HT-29 (cell line): ENCODE data around the gene ZDHHC14. TPM values are rescaled to one million over a fixed set of nuclear protein-coding genes. Genes with fewer than 3 reads are reported as not detected.

Experiments used
- DNase-seq: peaks from one replicate; pipeline ENCODE4 v3.0.0-alpha.2; 2015; ENCODE audit warnings: low spot score
- total RNA-seq: library from RNA; depleted of rRNA; stranded (reverse); fragments of >200 nt; shearing (Covaris generic); gene quantifications from 2 replicates; pipeline ENCODE4 v1.2.3, GENCODE V29; 2014

Gene ZDHHC14
- total RNA-seq, 1 experiment from 2014 or later: 6.2 TPM

GRCh38 chr6:157644043-157644810 lies 263.2 kb downstream of the ZDHHC14 start:
- DNase-seq: peak; percentile 23

- DNase-seq: no peak
Observed at GRCh38 chr6:157645201-157645795, 264.3 kb downstream of the ZDHHC14 start.

DNA sequence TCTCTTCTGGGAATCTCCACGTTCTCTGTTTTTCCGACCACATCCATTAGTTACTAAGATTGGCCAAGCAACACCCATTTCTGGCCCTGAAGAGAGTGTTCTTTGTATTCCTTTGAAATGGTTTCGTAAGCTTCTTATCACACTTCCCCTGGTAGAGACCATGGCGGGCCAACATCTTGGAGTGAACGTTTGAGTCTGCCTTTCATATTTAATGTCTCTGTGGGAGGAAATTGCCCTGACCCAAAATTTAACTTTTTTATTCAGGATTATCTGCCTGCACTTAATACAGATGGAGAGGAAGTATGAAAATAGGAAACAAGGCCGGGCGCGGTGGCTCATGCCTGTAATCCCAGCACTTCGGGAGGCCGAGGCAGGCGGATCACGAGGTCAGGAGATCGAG lies 265.0 kb downstream of the ZDHHC14 start:
- DNase-seq: no peak

GRCh38 chr6:157647261-157647915 lies 266.4 kb downstream of the ZDHHC14 start:
- no peak for DNase-seq

GRCh38 chr6:157648561-157648960 lies 267.6 kb downstream of the ZDHHC14 start:
- DNase-seq: no peak

DNA sequence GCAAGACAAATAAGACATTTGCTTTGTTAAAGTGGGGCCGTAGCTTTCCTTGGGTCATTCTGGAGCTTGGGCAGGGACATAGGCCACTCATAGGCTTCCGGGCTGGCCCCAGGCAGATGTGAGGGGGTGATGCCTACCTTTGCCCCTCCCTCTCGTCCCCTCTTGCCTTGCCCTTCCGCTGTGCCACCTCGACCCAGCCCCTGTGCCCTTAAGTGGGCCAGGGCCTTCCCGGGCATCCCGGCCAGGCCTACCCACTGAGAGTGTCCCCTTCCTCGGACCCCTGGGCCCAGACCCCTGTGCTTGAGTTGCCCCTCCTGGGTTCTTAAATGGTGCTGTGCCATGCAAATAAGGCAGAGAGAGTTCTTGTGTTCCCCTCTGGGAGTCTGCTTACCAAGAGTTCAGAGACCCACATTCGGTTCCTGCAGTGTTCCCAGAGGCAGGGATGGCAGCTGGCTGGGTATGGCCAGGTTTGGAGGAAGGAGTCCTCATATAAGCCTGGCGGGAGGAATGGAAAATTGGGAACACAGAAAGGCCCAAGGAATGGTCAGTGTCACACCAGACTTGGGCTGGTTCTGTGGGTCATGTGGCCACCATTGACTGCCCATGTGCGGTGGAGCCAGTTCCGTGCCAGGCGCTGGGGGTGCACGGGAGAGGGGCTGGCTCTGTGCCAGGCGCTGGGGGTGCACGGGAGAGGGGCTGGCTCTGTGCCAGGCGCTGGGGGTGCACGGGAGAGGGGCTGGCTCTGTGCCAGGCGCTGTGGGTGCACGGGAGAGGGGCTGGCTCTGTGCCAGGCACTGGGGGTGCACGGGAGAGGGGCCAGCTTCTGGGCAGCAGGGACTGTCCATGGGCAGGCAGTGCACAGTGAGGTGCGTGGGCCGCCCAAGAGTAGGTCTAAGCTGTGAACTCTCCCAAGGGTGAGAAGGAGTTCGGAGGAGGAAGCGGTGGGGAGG lies 268.6 kb downstream of the ZDHHC14 start:
- DNase-seq: no peak

- DNase-seq: no peak
Observed at GRCh38 chr6:157650261-157650640, 269.3 kb downstream of the ZDHHC14 start.

- no peak for DNase-seq
Observed at GRCh38 chr6:157650801-157651200, 269.8 kb downstream of the ZDHHC14 start.

GRCh38 chr6:157651731-157652490 lies 270.9 kb downstream of the ZDHHC14 start:
- DNase-seq: no peak

- no peak for DNase-seq
Observed at GRCh38 chr6:157652601-157653363, 271.8 kb downstream of the ZDHHC14 start.

DNA sequence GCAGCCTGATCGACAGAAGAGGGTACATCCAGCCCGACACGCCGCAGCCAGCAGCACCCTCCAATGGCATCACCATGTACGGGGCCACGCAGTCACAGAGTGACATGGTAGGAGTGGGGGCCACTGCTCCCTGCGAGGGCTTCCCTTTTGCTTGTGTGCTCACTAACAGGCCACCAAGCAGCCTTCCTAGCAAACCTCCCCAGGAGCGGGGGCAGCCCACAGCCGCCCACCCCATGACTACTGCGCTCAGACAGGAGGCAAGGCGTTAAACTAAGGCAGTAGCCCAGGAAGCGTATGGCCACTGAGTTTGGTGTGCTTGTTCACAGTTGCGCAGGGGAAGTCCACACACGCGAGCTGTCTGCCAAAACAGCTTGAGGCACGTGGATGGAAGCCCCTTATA lies 272.5 kb downstream of the ZDHHC14 start:
- no peak for DNase-seq

DNA sequence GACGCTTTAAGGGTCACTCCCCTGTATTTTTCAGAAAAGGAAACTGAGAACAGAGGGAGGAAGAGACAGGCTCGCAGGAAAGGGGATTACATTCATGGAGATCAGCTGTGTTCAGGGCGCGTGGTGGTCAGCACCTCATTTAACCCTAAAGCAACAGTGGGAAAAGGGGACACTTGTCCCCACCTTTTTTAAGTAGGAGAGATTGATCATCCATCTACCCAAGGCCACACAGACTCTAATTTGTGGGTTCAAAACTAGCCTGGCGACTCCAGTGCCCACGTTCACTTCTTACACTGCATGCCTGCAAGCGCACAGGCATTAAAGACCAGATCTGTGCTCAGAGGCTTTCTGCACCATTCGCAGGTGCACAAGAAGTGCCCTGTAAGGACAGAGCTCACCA lies 274.1 kb downstream of the ZDHHC14 start:
- DNase-seq: no peak

GRCh38 chr6:157656437-157656997 lies 275.5 kb downstream of the ZDHHC14 start:
- no peak for DNase-seq

DNA sequence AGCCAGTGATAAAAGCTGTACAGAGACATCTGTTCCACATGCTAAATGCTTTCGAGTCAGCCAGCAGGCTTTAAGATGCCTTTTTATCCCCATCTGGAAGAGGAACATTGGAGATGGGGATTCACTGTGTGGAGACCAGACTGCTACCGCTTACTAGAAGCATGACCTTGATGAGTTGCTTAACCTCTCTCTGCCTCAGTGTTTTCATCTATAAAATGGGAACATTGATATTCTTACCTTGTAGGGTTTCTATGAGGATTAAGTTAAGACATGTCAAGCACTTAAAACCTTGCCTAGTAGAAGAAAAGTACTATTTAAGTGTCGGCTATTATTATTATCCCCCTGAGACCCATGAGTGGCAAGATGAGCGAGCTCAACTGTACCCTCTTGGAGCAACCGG lies 276.8 kb downstream of the ZDHHC14 start:
- DNase-seq: no peak

DNA sequence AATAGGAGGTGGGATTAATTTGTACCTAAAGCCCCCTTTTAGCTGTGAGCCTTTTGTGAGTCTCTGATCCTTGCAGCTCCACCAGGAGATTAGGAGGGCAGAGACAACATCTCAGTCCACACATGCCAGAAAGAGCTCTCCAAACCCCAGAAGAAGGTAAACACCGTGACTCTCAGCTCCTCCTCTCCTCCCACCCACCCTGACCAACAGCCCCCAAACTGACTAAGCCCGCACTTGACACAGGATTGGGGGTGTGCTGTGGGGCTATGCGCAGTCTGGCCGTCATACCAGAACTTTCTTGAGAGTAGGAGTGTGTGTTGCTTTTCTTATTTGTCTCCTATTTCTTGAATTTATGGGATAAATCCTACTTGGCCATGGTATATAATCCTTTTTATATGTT lies 277.3 kb downstream of the ZDHHC14 start:
- no peak for DNase-seq

- no peak for DNase-seq
Observed at GRCh38 chr6:157659536-157660271, 278.7 kb downstream of the ZDHHC14 start.

DNA sequence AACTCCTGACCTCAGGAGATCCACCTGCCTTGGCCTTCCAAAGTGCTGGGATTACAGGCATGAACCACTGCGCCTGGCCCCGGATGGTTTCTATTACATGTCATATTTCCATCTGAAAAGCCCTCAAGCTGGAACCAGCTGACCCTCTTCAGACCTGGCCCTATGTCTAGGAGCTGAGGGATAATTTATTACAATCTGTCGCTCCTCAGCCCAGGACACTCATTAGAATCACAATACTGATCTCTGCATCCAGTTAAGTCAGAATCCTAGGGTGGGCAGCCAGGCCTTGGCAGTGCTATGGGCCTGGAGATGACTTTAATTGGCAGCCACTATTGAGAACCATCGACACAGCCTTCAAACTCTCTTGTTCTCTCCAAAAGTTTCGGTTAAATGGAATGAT lies 279.4 kb downstream of the ZDHHC14 start:
- DNase-seq: no peak

DNA sequence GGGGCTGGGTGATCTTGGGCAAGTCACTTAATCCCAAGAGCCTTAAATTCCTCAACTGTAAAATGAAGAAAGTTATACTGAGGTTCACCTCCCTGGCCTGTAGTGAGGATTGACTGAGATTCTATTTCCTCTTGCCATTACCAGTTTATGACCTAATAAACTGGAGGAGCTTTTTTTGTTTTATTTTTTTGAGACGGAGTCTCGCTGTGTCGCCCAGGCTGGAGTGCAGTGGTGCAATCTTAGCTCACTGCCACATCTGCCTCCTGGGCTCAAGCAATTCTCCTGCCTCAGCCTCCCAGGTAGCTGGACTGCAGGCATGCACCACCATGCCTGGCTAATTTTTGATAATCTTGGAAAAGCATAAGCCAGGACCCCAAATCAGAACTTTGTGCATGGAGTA lies 280.7 kb downstream of the ZDHHC14 start:
- DNase-seq: no peak

DNA sequence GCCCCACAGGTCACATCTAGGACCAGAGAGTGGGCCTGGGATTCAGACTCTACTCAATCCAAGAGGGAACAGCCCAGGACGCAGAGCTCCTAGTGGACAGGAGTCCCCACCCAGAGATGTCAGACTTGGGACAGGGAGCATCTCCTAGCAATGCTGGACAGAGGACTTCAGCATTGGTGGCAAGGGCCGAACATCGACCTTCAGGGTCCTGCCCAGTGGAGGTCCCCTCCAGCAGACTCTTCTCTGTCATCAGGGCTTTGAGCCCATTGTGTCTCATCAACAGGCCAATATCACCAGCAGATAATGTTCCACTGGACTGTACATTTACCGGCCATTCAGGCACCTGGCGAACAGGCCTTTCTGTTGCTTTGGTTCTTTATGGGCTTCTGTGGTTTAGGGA lies 282.3 kb downstream of the ZDHHC14 start:
- DNase-seq: no peak
